HG03097 (cell line): Measurements from ENCODE around the gene INAFM2.

ENCODE experiments used
- ATAC-seq: cut with Tn5 transposase; IDR thresholded peaks from one replicate; pipeline ENCODE4 v1.9.1; 2021; ENCODE audit not compliant: unreplicated experiment, low FRiP score

INAFM2 gene

DNA sequence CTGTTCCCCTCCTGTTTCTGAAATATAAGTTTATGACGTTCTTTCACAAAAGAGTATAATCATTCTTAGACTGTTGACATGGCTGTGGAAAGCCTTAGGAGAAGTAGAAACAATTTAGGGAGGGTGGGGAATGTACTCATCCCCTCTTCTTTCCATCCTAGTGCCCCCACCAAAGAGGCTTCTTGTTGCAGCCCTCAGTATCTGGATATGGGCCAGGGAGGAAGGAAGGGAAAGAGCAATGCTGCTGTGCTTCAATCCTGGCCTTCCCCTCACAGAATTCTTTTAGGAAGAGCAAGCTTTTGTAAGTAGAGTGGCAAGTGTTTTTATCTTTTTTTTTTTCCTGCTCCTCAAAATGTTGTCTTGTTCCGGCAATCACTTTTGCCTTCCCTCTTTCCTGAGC, 1.7 kb downstream of the INAFM2 start:
- ATAC-seq, result no peak

GRCh38 chr15:40325700-40326099, 2.2 kb downstream of the INAFM2 start:
- ATAC-seq, result no peak

- no peak for ATAC-seq
Measured at GRCh38 chr15:40327457-40327856, 4.0 kb downstream of the INAFM2 start.

- no peak for ATAC-seq
Measured at GRCh38 chr15:40328176-40328575, 4.7 kb downstream of the INAFM2 start.

DNA sequence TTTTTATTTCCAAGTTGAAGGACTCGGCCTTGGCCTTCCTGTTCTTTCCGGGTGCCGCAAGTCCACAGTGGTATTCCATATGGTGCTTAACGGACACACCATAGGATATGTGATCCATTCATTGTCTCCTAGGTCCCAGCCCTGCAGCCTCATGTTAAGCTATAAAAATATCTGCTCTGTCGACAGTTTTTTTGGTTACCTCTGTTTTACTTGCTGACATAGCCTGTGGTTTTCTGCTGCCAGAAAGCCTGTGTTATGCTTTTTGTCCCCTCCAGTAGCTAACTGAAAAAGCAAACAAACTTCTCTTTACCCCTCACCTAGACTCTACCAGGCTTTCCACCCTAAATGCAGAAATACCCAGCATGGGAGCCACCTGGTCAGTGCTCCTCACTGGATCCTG, 5.3 kb downstream of the INAFM2 start:
- ATAC-seq, result no peak

GRCh38 chr15:40329804-40330203, 6.3 kb downstream of the INAFM2 start:
- ATAC-seq, result no peak

DNA sequence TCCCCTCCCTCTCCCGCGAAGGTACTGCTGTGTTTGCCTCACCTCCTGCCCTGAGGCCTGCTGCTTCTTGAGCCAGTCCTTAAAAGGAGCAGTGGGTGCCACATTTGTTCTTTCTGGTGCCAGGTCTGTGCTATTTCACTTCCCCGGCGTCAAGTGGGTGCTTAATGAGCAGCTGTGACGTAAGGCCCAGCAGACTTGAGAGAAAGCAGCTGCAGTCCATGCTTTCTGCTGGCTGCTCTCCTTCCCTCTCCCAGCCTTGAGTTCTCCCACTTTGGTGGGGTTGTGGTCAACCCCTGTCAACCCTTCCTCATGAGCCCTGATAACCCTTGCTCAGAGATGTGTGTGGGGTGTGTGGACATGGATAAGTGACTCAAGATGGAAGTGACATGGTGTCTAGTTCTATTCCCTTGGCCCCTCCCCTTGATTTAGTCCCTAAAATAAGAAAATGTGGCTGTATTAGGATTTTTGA, 6.9 kb downstream of the INAFM2 start:
- ATAC-seq, result no peak

DNA sequence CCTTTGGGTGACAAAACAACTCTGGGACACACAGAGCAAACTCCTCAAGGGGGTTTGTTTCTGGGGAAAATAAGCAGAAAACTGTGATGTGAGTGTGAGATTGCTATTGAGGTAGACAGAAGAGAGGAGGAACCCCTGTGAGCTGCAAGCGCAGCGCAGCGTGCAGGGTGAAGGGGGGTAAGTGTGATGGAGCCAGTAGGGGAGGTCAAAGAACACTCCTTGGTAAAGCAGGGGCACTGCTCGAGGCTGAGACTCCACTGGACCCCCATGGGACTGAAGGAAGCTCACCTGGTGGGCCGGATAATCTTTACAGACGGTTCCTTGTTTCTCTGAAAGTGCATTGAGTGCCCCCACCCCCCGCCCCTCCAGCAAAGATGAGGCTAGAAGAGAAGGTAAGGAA, 7.5 kb downstream of the INAFM2 start:
- no peak for ATAC-seq

- no peak for ATAC-seq
Measured at GRCh38 chr15:40331637-40332036, 8.1 kb downstream of the INAFM2 start.

DNA sequence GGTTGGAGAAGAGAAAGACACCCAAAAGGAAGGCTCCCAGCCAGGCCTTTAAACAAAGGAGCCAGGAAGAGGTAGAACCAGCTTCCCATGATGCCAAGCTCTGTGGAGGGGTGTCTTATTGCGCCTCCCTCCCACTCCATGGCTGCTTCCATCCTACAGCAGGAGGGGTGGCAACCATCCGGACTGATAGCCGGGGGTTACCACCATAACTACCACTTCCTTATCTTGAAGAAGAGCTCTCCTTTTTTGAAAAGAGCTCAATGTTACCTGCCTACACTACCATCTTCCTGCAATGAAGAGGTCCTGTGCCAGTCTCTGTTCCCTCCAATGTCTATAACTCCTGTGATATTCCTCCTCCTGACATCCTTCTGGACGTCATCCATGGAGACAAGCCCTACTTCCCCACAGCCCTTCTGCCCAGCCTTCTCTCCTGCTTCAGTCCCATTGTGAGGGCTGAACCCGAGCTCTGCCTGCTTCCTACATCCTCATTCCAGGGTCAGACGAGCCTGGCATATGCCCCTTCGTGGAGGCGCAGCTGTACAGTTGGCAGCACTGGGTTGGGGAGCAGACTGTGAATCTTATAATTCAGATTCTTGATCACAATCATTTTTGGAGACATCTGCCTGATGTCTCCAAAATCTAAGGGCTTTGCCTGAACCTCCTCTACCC, 8.8 kb downstream of the INAFM2 start:
- ATAC-seq, result no peak

DNA sequence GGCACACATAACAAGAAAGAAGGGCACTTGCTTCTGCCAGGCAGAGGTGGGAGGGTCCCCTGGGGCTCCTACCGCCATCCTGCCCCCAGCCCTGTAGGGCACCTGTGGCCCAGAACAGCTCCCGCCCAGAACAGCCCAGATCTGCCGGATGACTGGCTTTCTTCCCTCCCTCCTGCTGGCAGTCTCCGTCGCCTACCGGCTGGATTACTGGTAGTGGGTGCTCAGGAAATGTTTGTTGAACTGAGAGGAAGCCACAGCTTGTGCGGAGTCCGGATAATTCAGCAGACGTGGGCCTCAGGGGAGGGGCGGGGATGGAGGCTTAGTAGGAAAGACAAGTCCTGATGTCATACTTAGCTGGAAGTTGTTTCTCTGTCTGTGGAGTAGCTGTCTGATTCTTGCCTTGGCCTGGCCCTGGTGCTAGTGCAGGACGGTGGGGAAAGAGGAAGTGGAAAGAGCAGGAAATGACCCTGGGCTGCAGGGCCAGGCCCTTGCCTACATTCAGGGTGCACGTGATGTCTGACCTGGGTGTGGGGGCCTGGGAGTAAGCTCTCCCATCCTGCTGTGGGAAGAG, 10.5 kb downstream of the INAFM2 start:
- ATAC-seq, result no peak

DNA sequence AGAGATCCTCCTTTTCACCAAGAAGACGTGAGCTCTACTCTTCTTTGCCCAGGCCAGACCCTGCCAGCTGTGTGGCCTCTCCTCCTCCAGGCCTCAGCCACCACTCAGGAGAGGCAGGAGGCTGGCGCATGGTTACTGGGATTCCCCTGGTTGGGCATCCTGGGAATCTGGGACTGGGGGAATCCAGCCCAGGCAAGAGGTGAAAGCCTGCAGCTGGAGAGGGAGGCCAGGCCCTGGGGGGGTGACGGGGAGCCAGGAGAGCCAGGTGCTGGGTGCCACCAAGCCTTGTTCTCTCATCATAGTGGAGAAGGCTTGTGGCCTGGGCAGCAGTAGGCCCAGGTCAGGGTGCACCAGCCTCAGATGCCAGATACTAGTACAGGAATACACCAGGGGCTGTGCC, 11.0 kb downstream of the INAFM2 start:
- no peak for ATAC-seq

GRCh38 chr15:40334941-40335795, 11.7 kb downstream of the INAFM2 start:
- no peak for ATAC-seq

- ATAC-seq, result no peak
Measured at GRCh38 chr15:40335938-40336743, 12.6 kb downstream of the INAFM2 start.

DNA sequence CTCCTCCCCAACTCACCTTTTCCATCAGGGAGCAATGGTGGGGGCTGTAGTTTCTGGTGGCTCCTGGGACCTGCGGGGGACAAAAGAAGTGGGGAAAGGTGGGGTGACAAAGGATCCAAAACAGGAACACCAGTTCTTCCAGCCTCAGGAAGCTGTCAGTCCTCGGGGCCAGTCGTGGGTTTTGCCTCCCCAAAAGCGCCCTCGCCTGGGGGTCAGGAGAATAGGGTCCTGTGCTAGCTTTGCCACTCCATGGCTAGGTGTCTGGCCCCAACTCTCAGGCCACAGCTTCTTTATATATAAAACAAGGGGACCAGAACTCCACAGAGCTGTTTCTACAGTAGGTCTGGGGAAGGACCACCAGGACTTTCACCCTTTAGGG, 13.2 kb downstream of the INAFM2 start:
- no peak for ATAC-seq

DNA sequence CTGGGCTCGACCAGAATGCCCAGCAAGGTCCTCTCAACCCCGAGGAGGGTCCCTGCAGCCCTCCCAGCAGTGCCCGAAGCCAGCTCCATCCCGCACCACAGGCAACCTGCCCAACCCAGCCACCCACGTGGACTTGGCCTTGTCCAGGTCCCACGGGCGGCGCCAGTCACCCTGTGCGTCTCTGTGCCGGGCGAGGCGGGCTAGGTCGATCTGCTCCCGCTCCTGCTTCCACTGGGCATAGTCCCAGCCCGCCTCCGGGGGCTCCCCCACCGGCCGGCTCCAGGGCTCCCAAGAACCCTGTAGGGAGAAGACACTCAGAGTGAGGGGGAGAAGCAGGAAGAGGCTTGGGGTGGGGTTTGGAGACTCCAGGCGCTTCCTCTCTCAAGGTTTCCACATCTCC, 14.1 kb downstream of the INAFM2 start:
- no peak for ATAC-seq

- no peak for ATAC-seq
Measured at GRCh38 chr15:40338041-40338657, 14.7 kb downstream of the INAFM2 start.

DNA sequence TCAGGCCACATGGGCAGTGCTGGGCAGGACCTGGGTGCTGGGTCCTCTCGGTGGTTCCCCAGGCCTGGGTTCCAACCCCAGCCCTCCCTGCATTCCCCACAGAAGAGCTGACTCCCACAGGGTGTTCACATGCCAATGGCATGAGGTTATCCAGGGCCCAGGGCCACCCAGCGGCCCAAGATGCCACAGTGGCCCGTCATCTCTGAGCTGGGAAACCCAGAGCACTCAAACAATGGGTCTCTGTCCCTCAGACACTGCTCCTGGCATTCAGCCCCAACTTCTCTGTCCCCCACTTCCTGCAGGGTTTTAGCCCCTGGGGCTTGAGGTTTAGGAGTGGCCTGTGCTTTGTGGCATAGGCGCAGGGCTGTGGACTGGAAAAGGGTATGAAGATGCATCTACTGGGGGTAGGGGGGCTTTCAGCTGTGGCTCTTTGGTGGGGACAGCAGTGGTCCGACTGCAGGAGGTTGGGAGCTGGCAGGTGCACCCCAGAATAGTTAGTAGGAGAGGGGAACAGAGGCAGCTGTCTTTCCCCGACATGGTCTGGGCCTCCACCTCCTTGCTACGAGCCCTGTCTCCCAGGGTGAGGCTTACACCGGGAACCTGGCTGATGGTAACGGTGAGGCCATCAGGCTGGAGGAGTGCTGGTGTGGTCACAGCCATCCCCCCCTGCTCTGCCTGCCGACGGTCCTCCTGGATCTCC, 15.6 kb downstream of the INAFM2 start:
- ATAC-seq, result no peak

DNA sequence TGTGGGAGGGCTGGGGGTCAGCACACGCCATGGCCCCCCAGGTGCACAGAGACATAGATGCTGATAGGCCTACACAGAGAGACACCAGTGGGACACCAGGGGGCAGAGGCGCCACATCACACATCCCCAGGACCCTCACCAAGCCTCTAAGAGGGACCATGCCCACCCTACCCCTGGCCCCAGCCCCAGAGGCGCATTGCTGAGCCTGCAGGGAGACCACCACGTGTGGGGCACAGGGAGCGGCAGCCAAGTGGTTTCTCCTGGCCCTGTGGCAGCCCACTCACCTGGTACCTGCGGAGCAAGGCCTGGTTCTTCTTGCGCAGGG, 16.1 kb downstream of the INAFM2 start:
- no peak for ATAC-seq
